Right atrium auricular region (tissue), 2 donors: Measurements from ENCODE around the gene TXNDC2. TPM values are rescaled to one million over a fixed set of nuclear protein-coding genes. Genes with fewer than 3 reads are reported as not detected.
A peak's percentile ranks its signal among the peaks of the same experiment; 100 is the strongest.

Source experiments
- DNase-seq: peaks from one replicate; pipeline ENCODE4 v3.0.0-alpha.2; 2019; ENCODE audit warnings: low spot score
- H3K27ac ChIP-seq, 2 donors: fragments of 200-600 bp; sonication (generic); 1 replicate in 1 of 2; 2 replicates in 1 of 2; pipeline ENCODE4 v1.5.1; 2016 to 2019
- H3K27me3 ChIP-seq, 2 donors: fragments of 200-600 bp; sonication (generic); one replicate each; pipeline versions ENCODE4 v1.5.1 to v1.6.0; 2017 to 2019
- H3K36me3 ChIP-seq: fragments of 200-600 bp; sonication (generic); one replicate; pipeline ENCODE4 v1.5.1; 2016
- H3K4me1 ChIP-seq, 2 donors: fragments of 200-600 bp; sonication (generic); one replicate each; pipeline versions ENCODE4 v1.5.1 to v1.6.0; 2017 to 2019
- H3K4me3 ChIP-seq, 2 donors: fragments of 200-600 bp; sonication (generic); 1 replicate in 1 of 2; 2 replicates in 1 of 2; pipeline ENCODE4 v1.5.1; 2017 to 2019; ENCODE audit warnings: mild to moderate bottlenecking in 1 of 2, moderate library complexity in 1 of 2
- H3K9me3 ChIP-seq, 2 donors: fragments of 200-600 bp; sonication (generic); one replicate each; pipeline ENCODE4 v1.5.1; 2019
- CTCF ChIP-seq, 2 donors: fragments of 200-600 bp; sonication (generic); IDR thresholded peaks; one replicate each; pipeline ENCODE4 v1.5.1; 2019; ENCODE audit warnings: antibody characterized with exemption in 2 of 2
- total RNA-seq, 2 donors: library from RNA; depleted of rRNA; stranded (reverse); fragments of >200 nt; gene quantifications; one replicate each; pipeline ENCODE4 v1.1.0, GENCODE V29; 2016

Gene TXNDC2
- total RNA-seq, 2 donors from 2014 or later, result not detected

- Histone ChIP-seq H3K27me3 (no peaks in the 10 kb centered on the region), H3K36me3 (no peaks in the 10 kb centered on the region), H3K4me3 (no peak overlapping the region), H3K9me3 (no peaks in the 10 kb centered on the region), H3K4me1 (peaks cover 0 to 11% of the 10 kb centered on the region in 2 donors), H3K27ac (no peak overlapping the region)
- no peak for DNase-seq
- no peak for TF ChIP-seq CTCF (IDR thresholded peaks at IDR 0.05)
Observed at GRCh38 chr18:9872823-9873222, 12.9 kb upstream of the TXNDC2 start.

- DNase-seq, result no peak
- Histone ChIP-seq H3K36me3 (no peaks in the 10 kb centered on the region), H3K27me3 (no peaks in the 10 kb centered on the region), H3K9me3 (no peaks in the 10 kb centered on the region), H3K4me1 (peaks cover 0 to 11% of the 10 kb centered on the region in 2 donors), H3K27ac (no peak overlapping the region), H3K4me3 (no peak overlapping the region)
- no peak for TF ChIP-seq CTCF (IDR thresholded peaks at IDR 0.05)
Observed at GRCh38 chr18:9874728-9875127, 11.0 kb upstream of the TXNDC2 start.

GRCh38 chr18:9876212-9876866 is 9.4 kb upstream of the TXNDC2 start:
- peak; percentile 30 for DNase-seq
- peak overlapping the region in 1 of 2 donors; percentile 24 for H3K4me3 ChIP-seq

GRCh38 chr18:9876867-9877654 is 8.7 kb upstream of the TXNDC2 start:
- peak; percentile 86 for DNase-seq
- TF ChIP-seq CTCF (IDR thresholded peaks at IDR 0.05), result no peak

More at GRCh38 chr18:9876212-9876866, 9.4 kb upstream of the TXNDC2 start:
- Histone ChIP-seq H3K9me3 (no peaks in the 10 kb centered on the region), H3K27ac (peak overlapping the region; percentile 60 to 67), H3K27me3 (no peaks in the 10 kb centered on the region), H3K4me1 (peaks cover 0 to 5% of the 10 kb centered on the region in 2 donors), H3K36me3 (no peaks in the 10 kb centered on the region)
- TF ChIP-seq CTCF (IDR thresholded peaks at IDR 0.05), result no peak

GRCh38 chr18:9877655-9878014 is 8.1 kb upstream of the TXNDC2 start:
- TF ChIP-seq CTCF (IDR thresholded peaks at IDR 0.05), result no peak
- no peak for DNase-seq
- Histone ChIP-seq H3K4me3 (peak overlapping the region in 1 of 2 donors; percentile 24), H3K4me1 (peaks cover 0 to 5% of the 10 kb centered on the region in 2 donors), H3K9me3 (no peaks in the 10 kb centered on the region), H3K36me3 (no peaks in the 10 kb centered on the region), H3K27me3 (no peaks in the 10 kb centered on the region), H3K27ac (peak overlapping the region; percentile 60 to 67)

More at GRCh38 chr18:9876867-9877654, 8.7 kb upstream of the TXNDC2 start:
- H3K27ac ChIP-seq, result peak overlapping the region; percentile 60 to 67
- no peaks in the 10 kb centered on the region for H3K36me3 ChIP-seq
- no peaks in the 10 kb centered on the region for H3K27me3 ChIP-seq
- no peaks in the 10 kb centered on the region for H3K9me3 ChIP-seq
- H3K4me3 ChIP-seq, result peak overlapping the region; percentile 3 to 24
- peaks cover 0 to 5% of the 10 kb centered on the region in 2 donors for H3K4me1 ChIP-seq
